Measurements from ENCODE around the gene ELANE.

The ELANE gene

GRCh38 chr19:870963-871401 lies 18.9 kb downstream of the ELANE start:
- Histone ChIP-seq H3K4me1 (ENCODE audit: insufficient read depth, low read length, severe bottlenecking) (peaks cover 17% of the 10 kb centered on the region), H3K27me3 (ENCODE audit: insufficient read depth, low read length) (no peaks in the 10 kb centered on the region), H3F3A (ENCODE audit: insufficient read depth, low read length) (no peaks in the 10 kb centered on the region), H3K9me2 (ENCODE audit: low read depth, low read length) (no peaks in the 10 kb centered on the region), H3K4me3 (ENCODE audit: low read depth, low read length, poor library complexity, severe bottlenecking) (no peak overlapping the region), H3K9ac (ENCODE audit: low read length) (no peak overlapping the region), H3K79me2 (ENCODE audit: insufficient read depth, low read length) (no peaks in the 10 kb centered on the region), H2AFZ (ENCODE audit: low read length) (no peak overlapping the region), H3K4me2 (ENCODE audit: low read length) (no peak overlapping the region), H3K36me3 (ENCODE audit: insufficient read depth, low read length) (peaks cover 26% of the 10 kb centered on the region), H3K9me3 (ENCODE audit: low read length) (no peaks in the 10 kb centered on the region), H4K20me1 (ENCODE audit: insufficient read depth, low read length) (no peaks in the 10 kb centered on the region), H3K27ac (ENCODE audit: low read depth, low read length, poor library complexity, severe bottlenecking) (no peak overlapping the region)
- TF ChIP-seq EZH2 (IDR thresholded peaks at IDR 0.05; ENCODE audit: borderline replicate concordance, low read length) (no peak), CTCF (IDR thresholded peaks at IDR 0.05; ENCODE audit: low read length) (no peak)

- H3K79me2 ChIP-seq (ENCODE audit: insufficient read depth, low read length) = no peaks in the 10 kb centered on the region
- no peak overlapping the region for H3K9ac ChIP-seq (ENCODE audit: low read length)
- H3K27me3 ChIP-seq (ENCODE audit: insufficient read depth, low read length) = no peaks in the 10 kb centered on the region
- H3K4me1 ChIP-seq (ENCODE audit: insufficient read depth, low read length, severe bottlenecking) = peaks cover 17% of the 10 kb centered on the region
- no peaks in the 10 kb centered on the region for H3K9me2 ChIP-seq (ENCODE audit: low read depth, low read length)
- TF ChIP-seq EZH2 (IDR thresholded peaks at IDR 0.05; ENCODE audit: borderline replicate concordance, low read length) (no peak), CTCF (IDR thresholded peaks at IDR 0.05; ENCODE audit: low read length) (no peak)
- peak overlapping the region; percentile 69 for H3K27ac ChIP-seq (ENCODE audit: low read depth, low read length, poor library complexity, severe bottlenecking)
- H4K20me1 ChIP-seq (ENCODE audit: insufficient read depth, low read length) = no peaks in the 10 kb centered on the region
- H2AFZ ChIP-seq (ENCODE audit: low read length) = no peak overlapping the region
- H3F3A ChIP-seq (ENCODE audit: insufficient read depth, low read length) = no peaks in the 10 kb centered on the region
- no peak overlapping the region for H3K4me3 ChIP-seq (ENCODE audit: low read depth, low read length, poor library complexity, severe bottlenecking)
- H3K4me2 ChIP-seq (ENCODE audit: low read length) = peak overlapping the region; percentile 72
- peaks cover 26% of the 10 kb centered on the region for H3K36me3 ChIP-seq (ENCODE audit: insufficient read depth, low read length)
- no peaks in the 10 kb centered on the region for H3K9me3 ChIP-seq (ENCODE audit: low read length)
Observed at GRCh38 chr19:871446-872265, 19.6 kb downstream of the ELANE start.

GRCh38 chr19:872266-872951 lies 20.3 kb downstream of the ELANE start:
- H3K9ac ChIP-seq (ENCODE audit: low read length) = no peak overlapping the region; the same call in 1 of the 2 replicates
- H3K4me2 ChIP-seq (ENCODE audit: low read length) = peak overlapping the region; percentile 72
- H3K79me2 ChIP-seq (ENCODE audit: insufficient read depth, low read length) = no peaks in the 10 kb centered on the region

More at GRCh38 chr19:872266-872951, 20.3 kb downstream of the ELANE start:
- Histone ChIP-seq H3F3A (ENCODE audit: insufficient read depth, low read length) (no peaks in the 10 kb centered on the region), H4K20me1 (ENCODE audit: insufficient read depth, low read length) (no peaks in the 10 kb centered on the region), H3K9me3 (ENCODE audit: low read length) (no peaks in the 10 kb centered on the region), H3K27me3 (ENCODE audit: insufficient read depth, low read length) (no peaks in the 10 kb centered on the region), H3K9me2 (ENCODE audit: low read depth, low read length) (no peaks in the 10 kb centered on the region), H3K36me3 (ENCODE audit: insufficient read depth, low read length) (peaks cover 26% of the 10 kb centered on the region), H3K27ac (ENCODE audit: low read depth, low read length, poor library complexity, severe bottlenecking) (peak overlapping the region; percentile 69), H3K4me1 (ENCODE audit: insufficient read depth, low read length, severe bottlenecking) (peaks cover 17% of the 10 kb centered on the region), H2AFZ (ENCODE audit: low read length) (no peak overlapping the region), H3K4me3 (ENCODE audit: low read depth, low read length, poor library complexity, severe bottlenecking) (peak overlapping the region; percentile 48)
- no peak for TF ChIP-seq CTCF (IDR thresholded peaks at IDR 0.05; ENCODE audit: low read length)
- no peak for TF ChIP-seq EZH2 (IDR thresholded peaks at IDR 0.05; ENCODE audit: borderline replicate concordance, low read length)
